ENCODE results near the gene MYO7B.

Gene MYO7B

GRCh38 chr2:127652786-127653357 is 117.4 kb downstream of the MYO7B start:
- no peak overlapping the region for H3K4ac ChIP-seq (ENCODE audit: low read depth, low read length)
- H3K4me1 ChIP-seq (ENCODE audit: control insufficient read depth, low read depth, low read length): no peaks in the 10 kb centered on the region
- no peak overlapping the region for H3K4me2 ChIP-seq (ENCODE audit: low read length)
- no peak overlapping the region for H2BK120ac ChIP-seq (ENCODE audit: low read depth, low read length)
- no peak overlapping the region for H3K23ac ChIP-seq (ENCODE audit: low read length)
- no peak overlapping the region for H3K27ac ChIP-seq (ENCODE audit: low read depth, low read length)
- no peak overlapping the region for H4K8ac ChIP-seq (ENCODE audit: low read depth, low read length)
- no peak overlapping the region for H3K4me3 ChIP-seq (ENCODE audit: low read length)
- no peaks in the 10 kb centered on the region for H3K79me2 ChIP-seq (ENCODE audit: control insufficient read depth, insufficient read depth, low read length)
- H4K5ac ChIP-seq (ENCODE audit: low read length): no peak overlapping the region
- no peaks in the 10 kb centered on the region for H3K27me3 ChIP-seq (ENCODE audit: insufficient read depth, low read length, poor library complexity)
- H3K36me3 ChIP-seq (ENCODE audit: control insufficient read depth, insufficient read depth, low read length): no peaks in the 10 kb centered on the region
- WGBS (ENCODE audit: extremely low coverage, insufficient coverage, low lambda C conversion rate): no CpG with 5 or more reads among the region's 25 CpGs
- H3K9ac ChIP-seq (ENCODE audit: low read length): no peak overlapping the region
- no peak overlapping the region for H2AK5ac ChIP-seq (ENCODE audit: low read length)
- H2BK5ac ChIP-seq (ENCODE audit: low read length): no peak overlapping the region
- no peaks in the 10 kb centered on the region for H3K79me1 ChIP-seq (ENCODE audit: low read length)
- no peak overlapping the region for H3K18ac ChIP-seq (ENCODE audit: low read length)
- no peak overlapping the region for H3K56ac ChIP-seq (ENCODE audit: low read length)
- no peak for DNase-seq
- no peak overlapping the region for H2BK15ac ChIP-seq (replicated peaks; ENCODE audit: low read depth)

DNA sequence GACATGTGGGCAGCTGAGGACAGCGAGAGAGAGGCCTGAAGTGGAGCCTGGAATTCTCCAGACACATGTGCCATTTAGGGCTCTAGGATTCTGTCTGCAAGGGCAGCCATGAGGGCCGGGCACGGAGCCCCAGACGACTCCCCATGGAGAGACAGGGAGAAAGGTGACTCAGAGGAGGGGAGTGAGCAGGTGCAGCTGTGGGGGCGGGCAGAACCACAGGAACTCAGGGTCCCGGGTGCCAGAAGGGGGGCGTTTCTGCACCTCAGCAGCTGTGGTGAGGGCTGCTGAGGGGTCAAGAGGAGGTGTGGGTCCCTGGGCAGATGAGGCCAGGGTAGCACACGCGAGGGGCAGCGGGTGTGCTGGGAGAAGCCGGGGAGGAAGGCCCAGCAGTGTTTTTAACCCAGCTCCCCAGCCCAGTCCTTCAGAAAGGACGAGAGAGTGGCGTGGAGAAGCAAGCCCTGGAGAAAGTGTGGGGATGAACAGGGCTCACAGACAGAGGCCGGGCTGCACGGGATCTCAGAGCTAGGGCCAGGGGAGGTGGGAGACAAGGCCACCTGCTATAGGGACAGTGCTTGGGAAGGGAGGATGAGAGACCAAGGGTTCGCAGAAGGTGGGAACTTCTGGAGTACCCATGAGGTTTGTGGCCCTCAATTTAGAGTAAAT is 118.1 kb downstream of the MYO7B start:
- H3K18ac ChIP-seq (ENCODE audit: low read length): no peak overlapping the region
- no peak overlapping the region for H4K8ac ChIP-seq (ENCODE audit: low read depth, low read length)
- no peak overlapping the region for H4K5ac ChIP-seq (ENCODE audit: low read length)
- DNase-seq: no peak
- H3K27me3 ChIP-seq (ENCODE audit: insufficient read depth, low read length, poor library complexity): no peaks in the 10 kb centered on the region
- no peaks in the 10 kb centered on the region for H3K4me1 ChIP-seq (ENCODE audit: control insufficient read depth, low read depth, low read length)
- no peak overlapping the region for H3K9ac ChIP-seq (ENCODE audit: low read length)
- no peak overlapping the region for H2BK120ac ChIP-seq (ENCODE audit: low read depth, low read length)
- H2BK5ac ChIP-seq (ENCODE audit: low read length): no peak overlapping the region
- H2BK15ac ChIP-seq (replicated peaks; ENCODE audit: low read depth): no peak overlapping the region
- no CpG with 5 or more reads among the region's 16 CpGs for WGBS (ENCODE audit: extremely low coverage, insufficient coverage, low lambda C conversion rate)
- no peaks in the 10 kb centered on the region for H3K36me3 ChIP-seq (ENCODE audit: control insufficient read depth, insufficient read depth, low read length)
- H3K23ac ChIP-seq (ENCODE audit: low read length): no peak overlapping the region
- H3K79me1 ChIP-seq (ENCODE audit: low read length): no peaks in the 10 kb centered on the region
- no peak overlapping the region for H3K4me3 ChIP-seq (ENCODE audit: low read length)
- no peaks in the 10 kb centered on the region for H3K79me2 ChIP-seq (ENCODE audit: control insufficient read depth, insufficient read depth, low read length)
- H3K56ac ChIP-seq (ENCODE audit: low read length): no peak overlapping the region
- H2AK5ac ChIP-seq (ENCODE audit: low read length): no peak overlapping the region
- H3K4me2 ChIP-seq (ENCODE audit: low read length): no peak overlapping the region
- H3K4ac ChIP-seq (ENCODE audit: low read depth, low read length): no peak overlapping the region
- no peak overlapping the region for H3K27ac ChIP-seq (ENCODE audit: low read depth, low read length)

DNA sequence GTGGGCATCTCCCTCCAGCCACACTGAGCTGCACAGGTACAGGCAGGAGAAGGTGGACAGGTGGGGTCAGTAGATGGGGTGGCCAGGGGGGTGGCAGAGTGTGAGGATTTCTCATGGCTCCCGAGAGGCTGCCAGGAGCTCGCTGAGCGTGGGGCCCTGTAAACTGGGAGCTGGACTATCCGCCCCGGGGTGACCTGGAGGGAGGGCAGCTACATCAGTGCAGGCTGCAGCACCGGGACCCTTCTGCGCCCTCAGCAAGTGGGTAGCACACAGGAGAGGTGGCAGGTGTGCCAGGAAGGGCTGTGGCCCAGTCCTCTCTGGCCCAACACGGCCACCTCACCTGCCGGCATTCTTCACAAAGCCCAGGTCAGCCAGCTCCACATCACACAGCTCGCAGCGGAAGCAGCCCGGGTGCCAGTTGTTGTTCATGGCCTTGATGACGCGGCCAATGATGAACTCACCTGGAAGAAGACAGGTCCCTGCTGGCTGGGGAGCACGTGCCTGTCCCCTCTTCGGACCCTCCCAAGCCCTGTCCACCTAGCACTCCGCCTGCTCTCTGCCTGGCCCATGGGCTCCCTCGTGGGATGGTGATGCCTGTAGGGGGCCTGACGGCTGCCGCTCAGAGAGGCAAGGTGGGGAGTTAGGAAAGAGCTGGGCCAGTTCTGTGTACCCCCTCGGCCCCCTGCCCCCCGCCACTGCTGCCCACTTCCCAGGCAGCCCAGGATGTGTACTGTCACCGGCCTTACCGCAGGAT is 118.8 kb downstream of the MYO7B start:
- Histone ChIP-seq H2AK5ac (ENCODE audit: low read length) (no peak overlapping the region), H3K9ac (ENCODE audit: low read length) (no peak overlapping the region), H4K5ac (ENCODE audit: low read length) (no peak overlapping the region), H3K4me2 (ENCODE audit: low read length) (no peak overlapping the region), H2BK15ac (replicated peaks; ENCODE audit: low read depth) (no peak overlapping the region), H3K36me3 (ENCODE audit: control insufficient read depth, insufficient read depth, low read length) (no peaks in the 10 kb centered on the region), H3K23ac (ENCODE audit: low read length) (no peak overlapping the region), H3K56ac (ENCODE audit: low read length) (no peak overlapping the region), H3K18ac (ENCODE audit: low read length) (no peak overlapping the region), H3K79me2 (ENCODE audit: control insufficient read depth, insufficient read depth, low read length) (no peaks in the 10 kb centered on the region), H2BK120ac (ENCODE audit: low read depth, low read length) (no peak overlapping the region), H2BK5ac (ENCODE audit: low read length) (no peak overlapping the region), H3K4me1 (ENCODE audit: control insufficient read depth, low read depth, low read length) (no peaks in the 10 kb centered on the region), H4K8ac (ENCODE audit: low read depth, low read length) (no peak overlapping the region), H3K79me1 (ENCODE audit: low read length) (no peaks in the 10 kb centered on the region), H3K27ac (ENCODE audit: low read depth, low read length) (no peak overlapping the region), H3K27me3 (ENCODE audit: insufficient read depth, low read length, poor library complexity) (no peaks in the 10 kb centered on the region), H3K4me3 (ENCODE audit: low read length) (no peak overlapping the region), H3K4ac (ENCODE audit: low read depth, low read length) (no peak overlapping the region)
- no CpG with 5 or more reads among the region's 24 CpGs for WGBS (ENCODE audit: extremely low coverage, insufficient coverage, low lambda C conversion rate)
- no peak for DNase-seq

GRCh38 chr2:127654838-127655175 is 119.3 kb downstream of the MYO7B start:
- Histone ChIP-seq H3K79me1 (ENCODE audit: low read length) (no peaks in the 10 kb centered on the region), H3K4me2 (ENCODE audit: low read length) (no peak overlapping the region), H3K79me2 (ENCODE audit: control insufficient read depth, insufficient read depth, low read length) (no peaks in the 10 kb centered on the region), H3K9ac (ENCODE audit: low read length) (no peak overlapping the region), H3K23ac (ENCODE audit: low read length) (no peak overlapping the region), H3K4me3 (ENCODE audit: low read length) (no peak overlapping the region), H3K18ac (ENCODE audit: low read length) (no peak overlapping the region), H2BK5ac (ENCODE audit: low read length) (no peak overlapping the region), H3K4ac (ENCODE audit: low read depth, low read length) (no peak overlapping the region), H3K4me1 (ENCODE audit: control insufficient read depth, low read depth, low read length) (no peaks in the 10 kb centered on the region), H4K5ac (ENCODE audit: low read length) (no peak overlapping the region), H2BK120ac (ENCODE audit: low read depth, low read length) (no peak overlapping the region), H3K56ac (ENCODE audit: low read length) (no peak overlapping the region), H3K36me3 (ENCODE audit: control insufficient read depth, insufficient read depth, low read length) (no peaks in the 10 kb centered on the region), H3K27ac (ENCODE audit: low read depth, low read length) (no peak overlapping the region), H2BK15ac (replicated peaks; ENCODE audit: low read depth) (no peak overlapping the region), H2AK5ac (ENCODE audit: low read length) (no peak overlapping the region), H3K27me3 (ENCODE audit: insufficient read depth, low read length, poor library complexity) (no peaks in the 10 kb centered on the region), H4K8ac (ENCODE audit: low read depth, low read length) (no peak overlapping the region)
- WGBS (ENCODE audit: extremely low coverage, insufficient coverage, low lambda C conversion rate): no CpG with 5 or more reads among the region's 8 CpGs
- DNase-seq: no peak

- Histone ChIP-seq H3K79me1 (ENCODE audit: low read length) (no peaks in the 10 kb centered on the region), H2BK5ac (ENCODE audit: low read length) (no peak overlapping the region), H3K27me3 (ENCODE audit: insufficient read depth, low read length, poor library complexity) (no peaks in the 10 kb centered on the region), H3K23ac (ENCODE audit: low read length) (no peak overlapping the region), H3K4me1 (ENCODE audit: control insufficient read depth, low read depth, low read length) (no peaks in the 10 kb centered on the region), H4K8ac (ENCODE audit: low read depth, low read length) (no peak overlapping the region), H4K5ac (ENCODE audit: low read length) (no peak overlapping the region), H3K4me3 (ENCODE audit: low read length) (no peak overlapping the region), H2BK120ac (ENCODE audit: low read depth, low read length) (no peak overlapping the region), H3K9ac (ENCODE audit: low read length) (no peak overlapping the region), H3K79me2 (ENCODE audit: control insufficient read depth, insufficient read depth, low read length) (no peaks in the 10 kb centered on the region), H2AK5ac (ENCODE audit: low read length) (no peak overlapping the region), H3K27ac (ENCODE audit: low read depth, low read length) (no peak overlapping the region), H3K4ac (ENCODE audit: low read depth, low read length) (no peak overlapping the region), H2BK15ac (replicated peaks; ENCODE audit: low read depth) (no peak overlapping the region), H3K18ac (ENCODE audit: low read length) (no peak overlapping the region), H3K56ac (ENCODE audit: low read length) (no peak overlapping the region), H3K4me2 (ENCODE audit: low read length) (no peak overlapping the region), H3K36me3 (ENCODE audit: control insufficient read depth, insufficient read depth, low read length) (no peaks in the 10 kb centered on the region)
- DNase-seq: no peak
- WGBS (ENCODE audit: extremely low coverage, insufficient coverage, low lambda C conversion rate): no CpG with 5 or more reads among the region's 16 CpGs
Measured at GRCh38 chr2:127655209-127656073, 120.0 kb downstream of the MYO7B start.
